ENCODE data around the gene HIPK2. TPM values are rescaled to one million over a fixed set of nuclear protein-coding genes. Genes with fewer than 3 reads are reported as not detected.

The HIPK2 gene
- total RNA-seq, 3 donors from 2014 or later (not counting 1 experiment from before 2014, with no cell fraction given), result 127 to 145 (median 144) TPM

DNA sequence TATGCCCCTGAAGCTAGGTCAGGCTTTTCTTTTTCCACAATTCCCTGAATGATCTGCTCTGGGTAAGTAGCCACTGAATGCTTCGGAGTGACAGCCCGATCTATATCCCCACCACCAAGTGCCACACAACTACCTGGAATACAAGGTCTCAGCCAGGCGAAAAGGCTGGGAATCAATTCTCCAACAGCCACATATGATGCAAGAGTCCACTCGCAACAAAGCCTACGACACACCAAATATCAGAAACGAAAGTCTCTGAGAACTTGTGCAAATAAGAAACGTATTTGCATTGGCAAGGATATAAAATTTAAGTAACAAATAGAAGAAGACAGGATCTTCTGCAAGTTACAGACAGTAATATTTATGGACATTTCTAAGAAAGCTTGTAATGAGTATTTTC lies 5.7 kb downstream of the HIPK2 start:
- Histone ChIP-seq H3K36me3 (ENCODE audit: control insufficient read depth, insufficient read depth, low read length) (peaks cover 3% of the 10 kb centered on the region), H3K9me3 (ENCODE audit: control insufficient read depth, insufficient read depth, low read length) (no peaks in the 10 kb centered on the region), H3K4me1 (ENCODE audit: control insufficient read depth, insufficient read depth, low read length) (peaks cover 40% of the 10 kb centered on the region), H3K27ac (ENCODE audit: low read length) (no peak overlapping the region), H3K4me3 (ENCODE audit: low read length) (no peak overlapping the region), H3K27me3 (ENCODE audit: control insufficient read depth, insufficient read depth, low read length) (no peaks in the 10 kb centered on the region)
- ATAC-seq (no peak), DNase-seq (no peak)
- Mint-ChIP-seq H3K36me3 (no peaks in the 10 kb centered on the region), H3K27me3 (ENCODE audit: low read depth in 2 of 2) (no peaks in the 10 kb centered on the region), H3K4me3 (no peak overlapping the region), H3K4me1 (peaks cover 87 to 92% of the 10 kb centered on the region in 2 donors), H3K9me3 (no peaks in the 10 kb centered on the region), H3K27ac (peak overlapping the region; percentile 73 to 89)
- intact Hi-C loops (cut with micrococcal nuclease), result no loop called here
- 96% methylated on average over 5 of the region's 7 CpGs for WGBS (ENCODE audit: insufficient coverage)
- TF ChIP-seq, protein P1, sequence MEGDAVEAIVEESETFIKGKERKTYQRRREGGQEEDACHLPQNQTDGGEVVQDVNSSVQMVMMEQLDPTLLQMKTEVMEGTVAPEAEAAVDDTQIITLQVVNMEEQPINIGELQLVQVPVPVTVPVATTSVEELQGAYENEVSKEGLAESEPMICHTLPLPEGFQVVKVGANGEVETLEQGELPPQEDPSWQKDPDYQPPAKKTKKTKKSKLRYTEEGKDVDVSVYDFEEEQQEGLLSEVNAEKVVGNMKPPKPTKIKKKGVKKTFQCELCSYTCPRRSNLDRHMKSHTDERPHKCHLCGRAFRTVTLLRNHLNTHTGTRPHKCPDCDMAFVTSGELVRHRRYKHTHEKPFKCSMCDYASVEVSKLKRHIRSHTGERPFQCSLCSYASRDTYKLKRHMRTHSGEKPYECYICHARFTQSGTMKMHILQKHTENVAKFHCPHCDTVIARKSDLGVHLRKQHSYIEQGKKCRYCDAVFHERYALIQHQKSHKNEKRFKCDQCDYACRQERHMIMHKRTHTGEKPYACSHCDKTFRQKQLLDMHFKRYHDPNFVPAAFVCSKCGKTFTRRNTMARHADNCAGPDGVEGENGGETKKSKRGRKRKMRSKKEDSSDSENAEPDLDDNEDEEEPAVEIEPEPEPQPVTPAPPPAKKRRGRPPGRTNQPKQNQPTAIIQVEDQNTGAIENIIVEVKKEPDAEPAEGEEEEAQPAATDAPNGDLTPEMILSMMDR (IDR thresholded peaks at IDR 0.05), result no peak

DNA sequence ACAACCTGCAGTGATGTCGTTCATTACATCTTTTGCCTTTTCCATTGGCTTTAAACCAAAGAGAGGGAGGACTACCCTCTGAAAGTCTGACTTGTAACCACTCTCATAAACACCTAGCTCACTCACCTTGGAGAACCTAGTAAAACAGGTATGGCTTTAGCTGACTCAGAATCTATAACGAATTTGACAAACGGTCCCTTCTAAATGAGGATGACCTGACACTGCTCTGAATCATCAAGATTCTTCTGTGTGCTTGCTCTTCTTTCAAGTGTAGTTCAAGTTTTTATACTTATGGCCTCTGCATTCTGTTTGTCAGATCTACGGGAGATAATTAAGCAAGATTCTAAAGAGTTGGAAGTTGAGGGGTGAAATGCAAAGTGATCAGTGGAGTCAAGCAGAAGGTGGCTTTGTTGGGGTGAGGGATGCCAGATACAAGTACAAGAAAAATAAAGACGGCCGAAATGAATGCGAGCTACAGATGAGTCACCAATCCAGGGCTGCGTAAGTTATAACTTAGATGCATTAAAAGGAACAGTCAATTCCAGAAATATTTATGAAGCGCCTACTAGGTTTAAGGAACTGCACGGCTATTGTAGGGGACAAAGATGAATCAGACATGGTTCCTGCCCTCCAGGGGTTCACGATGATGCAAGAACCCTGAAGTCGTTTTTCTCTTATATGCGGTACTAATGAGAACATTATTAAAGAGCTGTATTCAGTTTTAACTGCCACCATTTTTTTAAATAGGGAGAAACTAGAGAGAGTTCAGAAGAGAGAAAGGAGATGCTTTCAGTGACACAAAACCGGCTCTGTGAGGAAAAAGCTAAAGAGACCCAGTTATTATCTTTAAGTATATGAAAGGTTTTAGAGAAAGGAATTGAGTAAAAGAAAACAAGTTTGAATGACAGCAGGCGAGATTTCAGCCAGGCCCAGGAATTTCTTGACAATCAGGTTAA lies 6.5 kb downstream of the HIPK2 start:
- Histone ChIP-seq H3K4me3 (ENCODE audit: low read length) (no peak overlapping the region), H3K36me3 (ENCODE audit: control insufficient read depth, insufficient read depth, low read length) (peaks cover 3% of the 10 kb centered on the region), H3K27ac (ENCODE audit: low read length) (no peak overlapping the region), H3K4me1 (ENCODE audit: control insufficient read depth, insufficient read depth, low read length) (peaks cover 44% of the 10 kb centered on the region), H3K27me3 (ENCODE audit: control insufficient read depth, insufficient read depth, low read length) (no peaks in the 10 kb centered on the region), H3K9me3 (ENCODE audit: control insufficient read depth, insufficient read depth, low read length) (no peaks in the 10 kb centered on the region)
- no peak for DNase-seq
- H3K36me3 Mint-ChIP-seq, result no peaks in the 10 kb centered on the region
- ATAC-seq, result no peak
- H3K4me1 Mint-ChIP-seq, result peaks cover 86 to 94% of the 10 kb centered on the region in 2 donors
- intact Hi-C loops (cut with micrococcal nuclease), result no loop called here
- TF ChIP-seq, protein P1 (IDR thresholded peaks at IDR 0.05), result no peak
- no peaks in the 10 kb centered on the region for H3K9me3 Mint-ChIP-seq
- H3K27me3 Mint-ChIP-seq (ENCODE audit: low read depth in 2 of 2), result no peaks in the 10 kb centered on the region
- WGBS (ENCODE audit: insufficient coverage), result 84% methylated on average over 14 of the region's 15 CpGs
- H3K4me3 Mint-ChIP-seq, result no peak overlapping the region
- peak overlapping the region; percentile 73 to 89 for H3K27ac Mint-ChIP-seq

DNA sequence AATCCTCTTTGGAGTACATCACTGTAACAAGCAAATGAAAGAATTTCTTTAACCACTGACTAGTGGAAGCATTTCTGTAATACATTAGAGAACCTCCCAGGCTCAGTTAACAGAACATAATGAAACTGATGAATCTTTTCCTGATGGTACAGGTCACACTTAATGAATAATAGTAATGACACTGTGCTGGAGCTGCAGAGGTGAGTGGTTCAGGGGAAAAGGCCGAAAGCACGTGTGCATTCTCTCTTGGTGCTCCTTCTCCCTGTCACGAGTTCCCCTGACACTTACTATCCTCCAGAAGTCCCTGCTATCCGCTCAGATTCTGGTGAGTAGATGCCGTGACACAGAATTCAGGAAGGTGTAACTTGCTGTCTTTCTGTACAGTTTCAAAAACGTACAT lies 8.0 kb downstream of the HIPK2 start:
- no peaks in the 10 kb centered on the region for H3K36me3 Mint-ChIP-seq
- H3K9me3 Mint-ChIP-seq, result no peaks in the 10 kb centered on the region
- peak overlapping the region; percentile 74 for H3K4me3 Mint-ChIP-seq
- ATAC-seq (no peak), DNase-seq (no peak)
- Histone ChIP-seq H3K4me1 (ENCODE audit: control insufficient read depth, insufficient read depth, low read length) (peaks cover 33% of the 10 kb centered on the region), H3K27me3 (ENCODE audit: control insufficient read depth, insufficient read depth, low read length) (no peaks in the 10 kb centered on the region), H3K4me3 (ENCODE audit: low read length) (no peak overlapping the region), H3K9me3 (ENCODE audit: control insufficient read depth, insufficient read depth, low read length) (no peaks in the 10 kb centered on the region), H3K27ac (ENCODE audit: low read length) (no peak overlapping the region), H3K36me3 (ENCODE audit: control insufficient read depth, insufficient read depth, low read length) (peaks cover 3% of the 10 kb centered on the region)
- intact Hi-C loops (cut with micrococcal nuclease), result loop anchor here (5.0 kb wide), 1 partner anchor 42 kb away; no protein-coding TSS in a partner anchor
- H3K4me1 Mint-ChIP-seq, result peaks cover 83 to 89% of the 10 kb centered on the region in 2 donors
- peak overlapping the region; percentile 89 to 96 for H3K27ac Mint-ChIP-seq
- no peaks in the 10 kb centered on the region for H3K27me3 Mint-ChIP-seq (ENCODE audit: low read depth in 2 of 2)
- 95% methylated on average over 6 of the region's 6 CpGs for WGBS (ENCODE audit: insufficient coverage)
- TF ChIP-seq, protein P1 (IDR thresholded peaks at IDR 0.05), result no peak

All from natural killer cell (primary cell).